Pancreas (tissue), 10 donors: ENCODE measurements around the gene SH3D19. TPM values are rescaled to one million over a fixed set of nuclear protein-coding genes. Genes with fewer than 3 reads are reported as not detected.

Source experiments
- ATAC-seq, 4 donors: fragments of 200-7000 bp; cut with Tn5 transposase; one replicate each; pipeline versions ENCODE4 v1.8.0 to v1.9.1; 2020; ENCODE audit warnings: mild to moderate bottlenecking in 4 of 4, moderate library complexity in 4 of 4
- DNase-seq, 6 donors: peaks; one replicate each; pipeline ENCODE4 v3.0.0-alpha.2; 2020
- FAIRE-seq: peaks from 2 replicates; lab custom pipeline; 2012; peaks lifted over from hg19 to GRCh38; lab: Jason Lieb, UNC
- H3K27ac ChIP-seq, 4 donors: fragments of 200-600 bp; sonication (generic); 1 replicate in 3 of 4; 2 replicates in 1 of 4; pipeline versions ENCODE4 v1.5.0 to v1.8.0; 2020
- H3K27me3 ChIP-seq, 4 donors: fragments of 200-600 bp; one replicate each; pipeline ENCODE4 v1.8.0; 2021
- H3K36me3 ChIP-seq, 3 donors: fragments of 200-600 bp; sonication (generic) in 1 of 3; one replicate each; pipeline versions ENCODE4 v1.5.0 to v1.8.0; 2020 to 2021
- H3K4me1 ChIP-seq, 3 donors: fragments of 200-600 bp; one replicate each; pipeline ENCODE4 v1.8.0; 2021
- H3K4me3 ChIP-seq, 4 donors: fragments of 200-600 bp; sonication (generic) in 2 of 4; one replicate each; pipeline versions ENCODE4 v1.5.0 to v1.8.0; 2020 to 2021
- H3K9me3 ChIP-seq, 4 donors: fragments of 200-600 bp; one replicate each; pipeline ENCODE4 v1.8.0; 2021
- CTCF ChIP-seq, 4 donors: fragments of 200-600 bp; sonication (generic) in 3 of 4; IDR thresholded peaks; one replicate each; pipeline versions ENCODE4 v1.5.0 to v1.8.0; 2021; ENCODE audit warnings: antibody characterized with exemption in 4 of 4
- WGBS, 2 donors: extraction: QIAGEN DNeasy Blood & Tissue Kit; methylation state at CpG; one replicate each; pipeline ENCODE4 v1.1.7; 2013; 5-methylcytosine and 5-hydroxymethylcytosine counted together
- intact Hi-C, 3 donors: fragments of 100-400 bp; cut with DNase I; formaldehyde crosslinking; loops; one replicate each; pipeline versions ENCODE4 v1.11.1 to v1.14.2; 2022
- polyA plus RNA-seq, 2 donors: library from polyadenylated mRNA; stranded (reverse); fragments of 200-250 nt; gene quantifications; one replicate each; pipeline ENCODE4 v1.2.3, GENCODE V29; 2013
- total RNA-seq, 6 donors: library from RNA; stranded (reverse); fragmentation: NEBNext Ultra II Directional in 4 of 6; extraction: Animal tissue kit (Norgen Biotek cat#: 25700) in 4 of 6; gene quantifications; one replicate each; pipeline versions ENCODE4 v1.2.1 to v1.2.4, GENCODE V29; 2021 to 2023
- donor health status: healthy with polysubstance abuse.
- donor health status: DM: no; HTN: no; CAD: no; lungs with moderate emphysema.
- donor health status: DM: no; HTN: no; CAD: no.
- donor health status: control.
- donor health status: control.
- donor health status: Bipolar disorder and iron deficiency.
- donor health status: DM: yes; HTN: yes; CAD: no.
- donor health status: DM: no; HTN: no; CAD: no.
- donor health status: DM: no; HTN: no; CAD: no.
- donor health status: DM: yes; HTN: yes; CAD: no.

SH3D19 gene
- total and polyA plus RNA-seq, 8 donors: 11.9 to 34.5 (median 12.9) TPM

DNA sequence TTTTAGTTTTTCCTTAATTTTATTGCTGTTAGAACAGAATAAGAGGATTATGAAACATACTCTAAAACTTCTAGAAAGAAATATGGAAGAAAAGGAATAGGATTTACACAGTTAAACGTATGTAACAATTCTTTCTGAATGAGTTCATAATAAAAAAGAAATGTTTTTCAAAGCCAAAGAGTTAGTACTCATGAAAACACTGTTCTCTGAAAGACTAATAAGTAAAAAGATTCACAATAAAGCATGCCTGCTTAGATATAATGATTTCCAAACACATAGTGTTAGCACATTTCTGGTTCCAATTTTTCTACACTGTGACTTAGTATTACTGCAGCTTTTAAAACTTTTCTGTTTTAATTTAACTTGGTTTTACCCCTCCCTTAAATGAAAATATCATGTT is 98.2 kb downstream of the SH3D19 start:
- Histone ChIP-seq H3K36me3 (no peaks in the 10 kb centered on the region), H3K4me3 (no peak overlapping the region), H3K27me3 (no peaks in the 10 kb centered on the region), H3K4me1 (peaks cover 0 to 7% (median 6%) of the 10 kb centered on the region in 3 donors), H3K9me3 (no peaks in the 10 kb centered on the region), H3K27ac (peak overlapping the region in 1 of 4 donors; percentile 36)
- DNase-seq: no peak
- no peak for TF ChIP-seq CTCF (IDR thresholded peaks at IDR 0.05)
- intact Hi-C loops: no loop called here
- no peak for FAIRE-seq
- WGBS, 2 donors: 84 to 90% methylated on average over 1 of the region's 1 CpG
- ATAC-seq: no peak

GRCh38 chr4:151226004-151226932 is 99.1 kb downstream of the SH3D19 start:
- intact Hi-C loops: no loop called here
- Histone ChIP-seq H3K27me3 (no peaks in the 10 kb centered on the region), H3K4me3 (no peak overlapping the region), H3K4me1 (peaks cover 0 to 7% (median 6%) of the 10 kb centered on the region in 3 donors), H3K36me3 (no peaks in the 10 kb centered on the region), H3K9me3 (no peaks in the 10 kb centered on the region), H3K27ac (peak overlapping the region in 1 of 4 donors; percentile 7)
- WGBS, 2 donors: 67 to 71% methylated on average over 10 of the region's 10 CpGs
- TF ChIP-seq CTCF (IDR thresholded peaks at IDR 0.05): no peak
- ATAC-seq (peak in 3 of 4 donors; percentile 53 to 68 (median 64)), DNase-seq (no peak), FAIRE-seq (peak; percentile 82)

GRCh38 chr4:151223465-151223864 is 101.9 kb downstream of the SH3D19 start:
- Histone ChIP-seq H3K9me3 (no peaks in the 10 kb centered on the region), H3K4me3 (no peak overlapping the region), H3K27me3 (no peaks in the 10 kb centered on the region), H3K36me3 (no peaks in the 10 kb centered on the region), H3K27ac (no peak overlapping the region), H3K4me1 (peaks cover 0 to 6% (median 6%) of the 10 kb centered on the region in 3 donors)
- intact Hi-C loops: no loop called here
- 69% methylated on average over 4 of the region's 4 CpGs for WGBS, 2 donors
- FAIRE-seq (no peak), DNase-seq (no peak), ATAC-seq (no peak)
- no peak for TF ChIP-seq CTCF (IDR thresholded peaks at IDR 0.05)

- FAIRE-seq (no peak), DNase-seq (no peak), ATAC-seq (no peak)
- intact Hi-C loops: no loop called here
- Histone ChIP-seq H3K36me3 (no peaks in the 10 kb centered on the region), H3K27me3 (no peaks in the 10 kb centered on the region), H3K4me3 (no peak overlapping the region), H3K27ac (no peak overlapping the region), H3K4me1 (no peaks in the 10 kb centered on the region), H3K9me3 (no peaks in the 10 kb centered on the region)
- no peak for TF ChIP-seq CTCF (IDR thresholded peaks at IDR 0.05)
- WGBS, 2 donors: 74 to 75% methylated on average over 2 of the region's 2 CpGs
Observed at GRCh38 chr4:151219948-151220347, 105.5 kb downstream of the SH3D19 start.

GRCh38 chr4:151219091-151219490 is 106.3 kb downstream of the SH3D19 start:
- Histone ChIP-seq H3K36me3 (no peaks in the 10 kb centered on the region), H3K27me3 (no peaks in the 10 kb centered on the region), H3K4me3 (no peak overlapping the region), H3K9me3 (no peaks in the 10 kb centered on the region), H3K4me1 (no peaks in the 10 kb centered on the region), H3K27ac (no peak overlapping the region)
- intact Hi-C loops: no loop called here
- no peak for TF ChIP-seq CTCF (IDR thresholded peaks at IDR 0.05)
- 94 to 96% methylated on average over 4 of the region's 4 CpGs for WGBS, 2 donors
- DNase-seq (no peak), ATAC-seq (no peak), FAIRE-seq (no peak)
